Fibroblast of gingiva (primary cell): ENCODE measurements around the gene OTUD5.

Source experiments
- DNase-seq: peaks from one replicate; pipeline ENCODE4 v3.0.0-alpha.2; 2011; ENCODE audit warnings: low read depth

OTUD5 gene

GRCh38 chrX:48937054-48937907 is 20.1 kb downstream of the OTUD5 start:
- no peak for DNase-seq

- no peak for DNase-seq
Observed at GRCh38 chrX:48936429-48937053, 20.9 kb downstream of the OTUD5 start.

GRCh38 chrX:48935301-48935670 is 22.1 kb downstream of the OTUD5 start:
- no peak for DNase-seq

GRCh38 chrX:48934581-48935300 is 22.7 kb downstream of the OTUD5 start:
- no peak for DNase-seq

- DNase-seq: no peak
Observed at GRCh38 chrX:48933757-48934156, 23.6 kb downstream of the OTUD5 start.

DNA sequence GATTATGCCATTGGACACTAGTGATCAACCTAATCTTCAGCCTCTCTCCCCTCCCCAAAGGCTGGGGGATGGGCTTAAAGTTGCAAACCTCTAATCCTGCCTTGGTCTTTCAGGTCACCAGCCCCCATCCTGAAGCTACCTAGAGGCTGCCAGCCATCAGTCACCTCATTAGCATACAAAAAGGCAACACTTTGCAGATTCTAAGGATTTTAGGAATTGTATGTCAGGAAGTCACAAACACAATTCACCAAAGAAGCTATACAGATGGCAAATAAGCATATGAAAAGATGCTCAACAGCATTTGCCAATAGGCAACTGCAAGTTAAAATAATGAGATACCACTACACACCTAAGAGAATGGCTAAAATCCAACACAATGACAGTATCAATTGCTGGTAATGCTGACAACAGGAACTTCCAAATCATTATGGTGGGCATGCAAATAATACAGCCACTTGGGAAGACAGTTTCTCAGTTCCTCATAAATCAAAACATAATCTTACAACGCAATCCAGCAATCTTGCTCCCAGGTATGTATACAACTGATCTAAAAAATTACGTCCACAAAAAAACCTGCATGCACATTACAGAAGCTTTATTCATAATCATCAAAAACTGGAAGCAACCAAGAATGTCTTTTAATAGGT is 29.5 kb downstream of the OTUD5 start:
- DNase-seq: no peak

- DNase-seq: no peak
Observed at GRCh38 chrX:48927123-48927522, 30.3 kb downstream of the OTUD5 start.

DNA sequence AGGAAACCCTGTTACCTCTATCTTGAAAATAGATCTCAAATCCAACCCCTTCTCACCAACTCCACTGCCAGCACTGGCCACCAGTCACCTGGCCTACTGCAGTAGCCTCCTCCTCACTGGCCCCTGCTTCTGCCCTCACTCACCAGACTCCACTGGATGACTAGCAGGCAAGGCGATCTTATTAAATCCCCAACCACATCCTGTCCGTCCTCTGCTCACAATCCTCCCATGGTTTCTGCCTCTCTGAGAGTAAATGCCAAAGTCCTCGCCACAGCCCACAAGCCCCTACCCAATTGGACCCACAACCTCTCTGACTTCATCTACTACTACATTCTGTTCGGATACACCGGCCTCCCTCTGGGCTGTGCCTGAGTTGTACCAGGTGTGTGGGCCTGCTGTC is 33.1 kb downstream of the OTUD5 start:
- no peak for DNase-seq

DNA sequence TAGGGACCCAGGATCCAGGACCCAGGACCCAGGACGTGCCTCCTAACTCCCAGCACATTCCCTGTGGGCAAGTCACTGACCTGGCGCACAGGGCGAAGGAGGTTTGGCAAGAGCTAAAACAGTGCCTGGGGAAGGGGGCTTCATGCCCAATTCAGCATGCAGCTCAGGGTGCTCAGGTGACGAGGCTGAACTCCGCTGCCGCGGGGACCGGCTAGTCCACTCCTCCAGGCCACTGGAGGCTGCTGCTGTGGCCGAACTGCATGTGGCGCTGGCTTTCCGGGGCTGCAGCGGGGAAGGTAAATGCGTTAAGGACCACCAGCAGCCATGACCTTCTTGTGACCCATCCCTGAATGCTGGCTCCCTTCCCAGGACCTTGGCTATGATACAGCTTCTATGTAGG is 33.6 kb downstream of the OTUD5 start:
- no peak for DNase-seq

GRCh38 chrX:48920718-48921104 is 36.7 kb downstream of the OTUD5 start:
- no peak for DNase-seq

- DNase-seq: no peak
Observed at GRCh38 chrX:48919947-48920717, 37.3 kb downstream of the OTUD5 start.

GRCh38 chrX:48919360-48919841 is 38.0 kb downstream of the OTUD5 start:
- DNase-seq: no peak

GRCh38 chrX:48918643-48919340 is 38.6 kb downstream of the OTUD5 start, which contains the start of gene PIM2:
Gene PIM2 (minus strand): TSS chrX:48919024. CDS start chrX:48918834, 190 bp downstream.
- peak; percentile 49 for DNase-seq

DNA sequence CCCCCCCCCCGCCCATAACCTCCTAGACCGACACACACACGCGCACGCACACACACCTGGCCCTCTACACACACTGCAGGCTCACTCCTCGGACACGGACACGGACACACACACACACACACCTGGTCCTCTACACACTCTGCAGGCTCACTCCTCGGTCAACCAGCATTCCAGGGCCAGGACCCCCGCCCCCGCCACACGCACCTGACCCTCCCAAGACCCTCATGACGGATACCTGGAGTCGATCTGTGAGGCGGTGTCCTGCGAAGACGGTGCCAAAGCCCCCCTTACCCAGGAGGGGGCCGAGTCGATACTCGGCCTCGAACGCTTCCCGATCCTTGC is 39.1 kb downstream of the OTUD5 start:
- no peak for DNase-seq

GRCh38 chrX:48917139-48918001 is 40.0 kb downstream of the OTUD5 start:
- peak; percentile 81 for DNase-seq

GRCh38 chrX:48914593-48915493 is 42.6 kb downstream of the OTUD5 start:
- DNase-seq: no peak

- DNase-seq: no peak
Observed at GRCh38 chrX:48913605-48914366, 43.6 kb downstream of the OTUD5 start.
